ENCODE data around the gene ZNF221.
"Not testable (repeated sequence)": the region's sequence is repeated elsewhere in the genome, so short reads cannot be mapped to it uniquely, and the experiment has no call there.

The ZNF221 gene

GRCh38 chr19:43950834-43951645 is at the start of gene ZNF221:
TSS of gene ZNF221 (plus strand) at chr19:43951228. CDS start at chr19:43962727, 11,499 bp downstream.
- peak; percentile 30 for DNase-seq (ENCODE audit: low read depth)

DNA sequence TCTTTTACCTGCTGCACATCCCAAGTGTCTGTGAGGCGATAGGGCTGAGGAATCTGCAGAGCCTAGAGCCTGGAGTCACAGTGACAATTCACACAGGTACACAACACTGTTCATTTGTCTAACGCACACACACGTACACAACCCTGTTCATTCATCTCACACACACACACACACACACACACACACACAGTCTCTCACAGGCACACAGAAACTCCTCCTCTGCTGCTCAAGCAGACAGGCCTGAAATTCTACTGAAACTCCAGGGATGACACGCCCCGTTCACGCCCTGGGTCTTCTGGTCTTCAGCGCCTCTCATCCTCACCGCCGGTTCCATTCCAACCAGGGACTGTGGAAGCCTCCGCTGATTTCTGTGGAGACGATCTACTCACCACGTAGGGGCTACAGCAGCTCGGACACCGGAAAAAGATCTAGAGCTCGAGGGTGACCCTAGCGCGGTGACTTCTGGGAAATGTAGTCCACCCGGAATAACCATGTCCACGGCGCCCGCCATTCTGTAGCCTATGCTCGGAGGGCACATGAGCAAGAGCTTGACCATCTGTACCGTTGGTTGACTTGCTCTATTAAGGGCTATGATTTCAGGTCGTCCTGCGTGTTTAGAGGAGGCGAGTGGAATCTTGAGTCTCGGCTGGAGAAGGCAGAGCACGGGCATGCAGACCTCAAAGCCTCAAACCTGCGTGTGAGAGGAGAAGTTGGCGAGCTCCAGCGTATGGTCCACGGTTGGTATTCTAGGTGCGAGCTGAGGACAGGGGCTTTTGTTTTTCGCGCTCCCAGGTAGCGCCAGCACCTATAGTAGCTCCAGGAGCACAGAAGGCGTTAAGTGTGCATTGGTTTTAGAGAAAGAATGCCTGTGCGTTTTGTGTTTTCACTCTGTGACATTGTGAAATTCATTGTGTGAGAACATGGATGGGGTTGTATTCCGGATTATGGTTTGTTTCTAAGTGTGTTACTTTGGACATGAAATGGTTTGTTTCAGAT is 49.3 kb upstream of the ZNF221 start:
- DNase-seq (ENCODE audit: low read depth), result peak; percentile 39

DNA sequence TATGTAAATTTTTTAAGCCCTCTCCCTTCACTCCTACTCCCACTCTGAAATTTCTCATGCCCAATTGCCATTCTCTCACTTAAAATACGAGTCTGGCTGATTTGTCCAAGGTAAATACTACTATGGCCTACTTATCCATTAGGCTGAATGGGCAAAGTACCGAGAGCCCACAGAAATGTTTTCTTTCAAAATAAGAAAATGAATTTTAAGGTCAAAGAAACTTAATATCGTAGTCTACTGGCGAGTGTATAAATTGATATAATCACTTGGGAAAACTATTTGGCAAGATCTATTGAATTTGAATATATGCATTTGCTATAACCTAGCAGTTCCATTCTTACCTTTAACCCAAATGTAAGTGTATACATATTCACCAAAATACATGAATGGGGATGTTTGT is 48.6 kb upstream of the ZNF221 start:
- no peak for DNase-seq (ENCODE audit: low read depth)

GRCh38 chr19:43905897-43906296 is 45.1 kb upstream of the ZNF221 start:
- no peak for DNase-seq (ENCODE audit: low read depth)

DNA sequence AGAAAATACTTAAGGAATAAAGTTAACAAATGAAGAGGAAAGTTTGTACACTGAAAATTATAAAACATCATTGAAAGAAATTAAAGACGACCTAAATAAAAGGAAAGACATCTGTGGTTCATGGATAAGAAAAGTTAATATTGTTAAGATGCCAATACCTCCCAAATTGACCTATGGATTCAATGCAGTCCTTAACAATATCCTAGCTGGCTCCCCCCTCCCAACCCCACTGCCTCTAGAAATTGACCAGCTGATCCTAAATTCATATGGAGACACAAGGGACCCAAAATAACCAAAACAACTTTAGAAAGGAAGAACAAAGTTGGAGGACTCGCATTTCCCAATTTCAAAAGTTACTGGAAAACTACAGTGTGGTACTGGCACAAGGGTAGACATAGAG is 44.3 kb upstream of the ZNF221 start:
- no peak for DNase-seq (ENCODE audit: low read depth)

- no peak for DNase-seq (ENCODE audit: low read depth)
Measured at GRCh38 chr19:43908659-43909058, 42.4 kb upstream of the ZNF221 start.

GRCh38 chr19:43910884-43911283 is 40.1 kb upstream of the ZNF221 start:
- DNase-seq (ENCODE audit: low read depth), result no peak

GRCh38 chr19:43913383-43913782 is 37.6 kb upstream of the ZNF221 start:
- no peak for DNase-seq (ENCODE audit: low read depth)

DNA sequence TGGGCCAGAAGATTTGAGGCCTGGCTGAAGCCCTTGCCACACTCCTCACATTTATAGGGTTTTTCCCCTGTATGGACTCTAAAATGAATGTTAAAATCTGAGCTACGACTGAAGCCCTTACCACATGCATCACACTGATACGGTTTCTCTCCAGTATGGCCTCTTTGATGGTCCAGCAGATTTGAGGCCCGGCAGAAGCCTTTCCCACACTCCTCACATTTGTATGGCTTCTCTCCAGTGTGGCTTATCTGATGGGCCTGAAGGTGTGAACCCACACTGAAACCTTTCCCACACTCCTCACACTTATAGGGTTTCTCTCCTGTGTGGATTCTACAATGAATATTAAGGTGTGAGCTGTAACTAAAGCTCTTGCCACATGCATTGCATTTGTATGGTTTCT is 37.0 kb upstream of the ZNF221 start:
- DNase-seq (ENCODE audit: low read depth), result no peak

DNA sequence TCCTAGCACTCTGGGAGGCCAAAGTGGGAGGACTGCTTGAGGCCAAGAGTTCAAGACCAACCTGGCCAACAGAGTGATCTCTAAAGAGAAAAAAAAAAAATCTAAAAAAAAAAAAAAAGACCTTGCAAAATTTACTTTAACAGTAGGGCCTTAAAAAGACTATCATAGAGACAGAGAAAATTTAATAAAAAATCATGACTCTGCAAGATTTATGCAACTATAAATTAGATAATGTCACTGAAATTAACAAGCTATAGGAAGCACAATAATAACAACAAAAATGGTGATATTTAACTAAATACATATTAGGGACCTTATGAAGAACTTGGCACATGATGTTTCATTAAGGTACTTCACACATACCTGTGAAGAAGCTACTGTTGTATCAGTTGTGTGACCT is 27.2 kb upstream of the ZNF221 start:
- DNase-seq (ENCODE audit: low read depth), result no peak

GRCh38 chr19:43928820-43929219 is 22.2 kb upstream of the ZNF221 start:
- no peak for DNase-seq (ENCODE audit: low read depth)

GRCh38 chr19:43934055-43934984 is 16.7 kb upstream of the ZNF221 start:
- no peak for DNase-seq (ENCODE audit: low read depth)

- DNase-seq (ENCODE audit: low read depth), result peak; percentile 75
Measured at GRCh38 chr19:43934985-43935708, 15.9 kb upstream of the ZNF221 start, which contains the start of gene ZNF45. TSS of gene ZNF45 (minus strand) at chr19:43935282. CDS start at chr19:43922185, 13,097 bp downstream.

DNA sequence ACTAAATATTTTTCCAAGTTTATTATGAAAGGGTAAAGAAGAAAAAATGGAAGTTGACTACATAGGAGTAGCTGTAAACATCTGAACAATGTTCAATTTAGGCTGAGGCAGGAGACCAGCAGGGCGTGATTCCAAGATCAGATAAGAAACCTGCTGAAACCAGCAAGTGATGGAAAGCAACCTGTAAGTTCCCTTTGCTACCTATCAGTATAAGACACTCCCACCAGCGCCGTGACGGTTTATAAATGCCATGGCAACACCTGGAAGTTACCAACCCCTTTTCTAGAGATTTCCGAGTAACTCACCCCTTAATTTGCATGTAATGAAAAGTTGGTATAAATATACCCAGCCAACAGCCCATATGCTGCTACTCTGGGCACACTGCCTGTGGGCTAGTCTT is 14.8 kb upstream of the ZNF221 start:
- no peak for DNase-seq (ENCODE audit: low read depth)

GRCh38 chr19:43939557-43940260 is 11.3 kb upstream of the ZNF221 start:
- no peak for DNase-seq (ENCODE audit: low read depth)

- DNase-seq (ENCODE audit: low read depth), result no peak
Measured at GRCh38 chr19:43940719-43941118, 10.3 kb upstream of the ZNF221 start.

- DNase-seq (ENCODE audit: low read depth), result no peak
Measured at GRCh38 chr19:43941209-43941608, 9.8 kb upstream of the ZNF221 start.

GRCh38 chr19:43947412-43947811 is 3.6 kb upstream of the ZNF221 start:
- DNase-seq (ENCODE audit: low read depth), result not testable (repeated sequence)

DNA sequence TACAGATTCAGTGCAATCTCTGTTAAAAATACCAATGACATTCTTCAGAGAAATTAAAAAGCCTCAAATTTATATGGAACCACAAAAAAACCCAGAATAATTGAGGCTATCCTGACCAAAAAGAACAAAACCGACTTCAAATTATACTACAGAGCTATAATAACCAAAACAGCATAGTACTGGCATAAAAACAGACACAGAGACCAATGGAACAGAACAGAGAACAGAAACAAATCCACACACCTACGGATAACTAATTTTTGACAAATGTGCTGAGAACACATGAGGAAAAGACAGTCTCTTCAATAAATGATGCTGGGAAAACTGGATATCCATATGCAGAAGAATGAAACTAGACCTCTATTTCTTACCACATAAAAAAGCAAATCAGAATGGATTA is 1.2 kb upstream of the ZNF221 start:
- not testable (repeated sequence) for DNase-seq (ENCODE audit: low read depth)

DNA sequence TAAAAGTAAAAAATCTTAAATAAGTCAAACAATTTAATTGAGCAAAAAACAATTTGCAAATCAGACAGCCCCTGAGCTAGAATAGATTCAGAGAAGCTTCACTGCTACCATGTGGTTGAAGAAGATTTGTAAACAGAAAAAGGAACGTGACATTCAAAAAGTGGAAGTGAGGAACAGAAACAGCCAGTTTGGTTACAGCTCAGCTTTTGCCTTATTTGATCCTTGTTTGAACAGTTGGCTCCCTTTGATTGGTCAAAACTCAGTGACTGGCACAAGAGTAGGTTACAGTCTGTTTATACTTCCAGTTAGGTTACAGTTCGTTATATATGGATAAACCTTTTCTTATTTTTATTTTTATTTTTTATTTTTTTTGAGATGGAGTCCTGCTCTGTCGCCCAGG is 5.8 kb downstream of the ZNF221 start:
- DNase-seq (ENCODE audit: low read depth), result no peak

All from stimulated activated CD8-positive, alpha-beta memory T cell treated with anti-CD3 and anti-CD28 coated beads, Interleukin-12 subunit alpha, Interleukin-12 subunit beta, amount 100 ng/mL, for 4 hours (primary cell).